Vagina (tissue), 2 donors: ENCODE measurements around the gene CSTB. TPM values are rescaled to one million over a fixed set of nuclear protein-coding genes. Genes with fewer than 3 reads are reported as not detected.

Experiments used
- DNase-seq, 2 donors: peaks; one replicate each; pipeline ENCODE4 v3.0.0-alpha.2; 2017; ENCODE audit errors: extremely low spot score in 2 of 2
- H3K27ac ChIP-seq: fragments of 200-600 bp; sonication (generic); one replicate; pipeline ENCODE4 v1.5.1; 2019
- H3K27me3 ChIP-seq: fragments of 200-600 bp; sonication (generic); one replicate; pipeline ENCODE4 v1.5.1; 2019
- H3K36me3 ChIP-seq, 2 donors: fragments of 200-600 bp; sonication (generic); one replicate each; pipeline ENCODE4 v1.5.1; 2017 to 2019
- H3K4me1 ChIP-seq: fragments of 200-600 bp; sonication (generic); one replicate; pipeline ENCODE4 v1.5.1; 2019
- H3K4me3 ChIP-seq, 2 donors: fragments of 200-600 bp; sonication (generic); 1 replicate in 1 of 2; 2 replicates in 1 of 2; pipeline ENCODE4 v1.5.1; 2016 to 2019
- H3K9me3 ChIP-seq: fragments of 200-600 bp; sonication (generic); one replicate; pipeline ENCODE4 v1.5.1; 2019
- POLR2A ChIP-seq, 2 donors: fragments of 450-650 bp; IDR thresholded peaks; one replicate each; pipeline ENCODE4 v1.6.1; 2017; ENCODE audit warnings: antibody characterized with exemption in 2 of 2, mild to moderate bottlenecking in 2 of 2, moderate library complexity in 2 of 2
- POLR2AphosphoS5 ChIP-seq, 2 donors: sonication (generic); formaldehyde crosslinking; IDR thresholded peaks; one replicate each; pipeline ENCODE4 v1.9.0; 2017; ENCODE audit warnings: antibody characterized with exemption in 2 of 2, mild to moderate bottlenecking in 2 of 2, low read depth in 1 of 2; ENCODE audit not compliant: insufficient read depth in 1 of 2
- intact Hi-C: fragments of 100-400 bp; cut with DNase I; formaldehyde crosslinking; loops from one replicate; pipeline ENCODE4 v1.15.1; 2023
- total RNA-seq: library from RNA; depleted of rRNA; stranded (reverse); fragments of >200 nt; gene quantifications from one replicate; pipeline ENCODE4 v1.2.3, GENCODE V29; 2016
- TF ChIP-seq, protein P1 (sequence below), 3 experiments: fragments of 450-650 bp in 2 of 3; fragments of 200-600 bp in 1 of 3; sonication (generic) in 1 of 3; IDR thresholded peaks; one replicate each; pipeline ENCODE4 v1.5.1; 2017 to 2019; ENCODE audit warnings: antibody characterized with exemption in 3 of 3, mild to moderate bottlenecking in 2 of 3, moderate library complexity in 2 of 3

The CSTB gene
- total RNA-seq, 1 donor from 2014 or later: 173 TPM

DNA sequence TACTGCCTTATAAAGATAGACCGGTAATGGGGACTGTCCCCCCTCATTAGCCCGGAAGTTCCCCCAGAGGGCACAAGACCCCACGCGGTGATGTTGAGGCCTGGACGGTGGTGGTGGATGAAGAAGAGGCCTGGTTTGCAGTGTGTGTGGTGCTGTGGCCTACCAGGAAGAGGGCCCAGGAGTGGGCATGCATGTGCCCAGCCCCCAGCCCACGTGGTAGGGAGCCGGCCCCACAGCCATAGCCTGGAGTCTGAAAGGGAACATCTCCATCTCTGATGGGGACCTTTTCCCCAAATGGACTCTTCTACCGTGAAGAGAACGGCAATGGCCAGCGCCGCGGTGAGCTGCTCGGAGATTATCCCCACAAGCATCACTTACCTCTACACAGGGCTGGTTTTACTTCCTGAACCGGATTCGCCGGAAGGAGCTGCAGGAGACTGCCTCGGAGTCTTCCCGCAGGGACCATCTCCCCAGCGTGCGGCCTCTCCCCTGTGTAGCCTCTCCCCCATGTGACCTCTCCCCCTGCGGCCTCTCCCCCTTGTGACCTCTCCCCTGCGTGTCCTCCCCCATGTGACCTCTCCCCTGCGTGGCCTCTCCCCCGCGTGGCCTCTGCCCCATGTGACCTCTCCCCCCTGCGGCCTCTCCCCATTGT, 33.9 kb upstream of the CSTB start:
- H3K27me3 ChIP-seq: no peaks in the 10 kb centered on the region
- H3K9me3 ChIP-seq: no peaks in the 10 kb centered on the region
- intact Hi-C loops: loop anchor here (5.0 to 10.0 kb wide), 3 partner anchors 55 to 505 kb away; no protein-coding TSS in a partner anchor
- peaks cover 53% of the 10 kb centered on the region for H3K4me1 ChIP-seq
- no peak for DNase-seq
- no peaks in the 10 kb centered on the region for H3K36me3 ChIP-seq
- no peak overlapping the region for H3K27ac ChIP-seq
- TF ChIP-seq, protein P1, sequence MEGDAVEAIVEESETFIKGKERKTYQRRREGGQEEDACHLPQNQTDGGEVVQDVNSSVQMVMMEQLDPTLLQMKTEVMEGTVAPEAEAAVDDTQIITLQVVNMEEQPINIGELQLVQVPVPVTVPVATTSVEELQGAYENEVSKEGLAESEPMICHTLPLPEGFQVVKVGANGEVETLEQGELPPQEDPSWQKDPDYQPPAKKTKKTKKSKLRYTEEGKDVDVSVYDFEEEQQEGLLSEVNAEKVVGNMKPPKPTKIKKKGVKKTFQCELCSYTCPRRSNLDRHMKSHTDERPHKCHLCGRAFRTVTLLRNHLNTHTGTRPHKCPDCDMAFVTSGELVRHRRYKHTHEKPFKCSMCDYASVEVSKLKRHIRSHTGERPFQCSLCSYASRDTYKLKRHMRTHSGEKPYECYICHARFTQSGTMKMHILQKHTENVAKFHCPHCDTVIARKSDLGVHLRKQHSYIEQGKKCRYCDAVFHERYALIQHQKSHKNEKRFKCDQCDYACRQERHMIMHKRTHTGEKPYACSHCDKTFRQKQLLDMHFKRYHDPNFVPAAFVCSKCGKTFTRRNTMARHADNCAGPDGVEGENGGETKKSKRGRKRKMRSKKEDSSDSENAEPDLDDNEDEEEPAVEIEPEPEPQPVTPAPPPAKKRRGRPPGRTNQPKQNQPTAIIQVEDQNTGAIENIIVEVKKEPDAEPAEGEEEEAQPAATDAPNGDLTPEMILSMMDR (IDR thresholded peaks at IDR 0.05): no peak
- TF ChIP-seq POLR2A (IDR thresholded peaks at IDR 0.05): no peak
- no peak for TF ChIP-seq POLR2AphosphoS5 (IDR thresholded peaks at IDR 0.05; ENCODE audit: insufficient read depth in 1 of 2, low read depth in 1 of 2)
- no peak overlapping the region for H3K4me3 ChIP-seq

DNA sequence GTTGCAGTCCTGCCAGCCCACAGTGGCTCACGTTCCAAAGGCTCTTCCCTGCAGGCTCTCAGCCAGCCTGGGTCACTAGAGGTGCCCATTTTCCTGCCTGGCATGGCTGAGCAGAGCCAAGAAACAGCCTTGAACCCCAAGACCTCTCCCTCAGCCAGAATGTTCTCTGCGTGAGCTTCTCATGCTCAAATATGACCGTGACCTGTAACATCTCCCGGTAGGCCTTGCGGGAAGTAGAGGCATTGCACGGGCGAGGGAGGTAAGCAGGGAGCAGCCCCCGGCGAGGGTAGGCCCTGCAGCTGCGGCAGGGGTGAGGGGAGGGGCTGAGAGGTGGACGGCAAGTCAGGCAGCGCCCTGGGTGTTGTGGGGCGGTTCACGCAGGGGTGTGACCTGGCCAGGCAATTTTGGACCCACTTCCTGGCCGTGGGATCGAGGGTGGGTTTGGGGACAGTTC, 33.3 kb upstream of the CSTB start:
- no peaks in the 10 kb centered on the region for H3K9me3 ChIP-seq
- TF ChIP-seq POLR2AphosphoS5 (IDR thresholded peaks at IDR 0.05; ENCODE audit: insufficient read depth in 1 of 2, low read depth in 1 of 2) (no peak), POLR2A (IDR thresholded peaks at IDR 0.05) (no peak)
- TF ChIP-seq, protein P1 (IDR thresholded peaks at IDR 0.05): no peak
- peaks cover 51% of the 10 kb centered on the region for H3K4me1 ChIP-seq
- H3K27me3 ChIP-seq: no peaks in the 10 kb centered on the region
- peaks cover 0 to 1% of the 10 kb centered on the region in 2 donors for H3K36me3 ChIP-seq
- intact Hi-C loops: loop anchor here (10.0 kb wide), 2 partner anchors 55 to 505 kb away; no protein-coding TSS in a partner anchor
- H3K27ac ChIP-seq: no peak overlapping the region
- H3K4me3 ChIP-seq: no peak overlapping the region
- no peak for DNase-seq

DNA sequence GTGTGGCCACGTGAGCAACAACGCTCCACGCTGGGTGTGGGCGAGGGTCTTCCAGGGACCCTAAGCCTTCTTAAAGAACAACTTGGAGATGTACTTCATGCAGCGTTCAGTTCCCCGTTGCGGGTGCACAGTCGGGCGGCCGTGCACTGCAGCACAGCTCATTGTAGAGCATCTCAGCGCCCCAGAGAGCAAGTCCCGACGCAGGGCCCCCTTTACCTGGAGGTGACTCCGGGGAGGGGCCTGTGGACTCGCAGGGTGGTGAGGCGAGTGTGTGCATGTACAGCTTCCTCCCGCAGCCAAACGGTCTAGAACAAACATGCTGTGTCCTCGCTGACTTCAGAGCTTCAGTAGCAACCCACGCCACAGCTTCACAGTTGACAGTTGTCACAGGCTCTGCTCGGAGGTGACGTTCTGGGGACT, 32.7 kb upstream of the CSTB start:
- no peak for DNase-seq
- H3K36me3 ChIP-seq: peaks cover 0 to 7% of the 10 kb centered on the region in 2 donors
- intact Hi-C loops: loop anchor here (10.0 kb wide), 2 partner anchors 54 to 506 kb away; no protein-coding TSS in a partner anchor
- no peaks in the 10 kb centered on the region for H3K9me3 ChIP-seq
- H3K4me1 ChIP-seq: peaks cover 48% of the 10 kb centered on the region
- TF ChIP-seq POLR2A (IDR thresholded peaks at IDR 0.05): no peak
- TF ChIP-seq, protein P1 (IDR thresholded peaks at IDR 0.05): no peak
- no peak for TF ChIP-seq POLR2AphosphoS5 (IDR thresholded peaks at IDR 0.05; ENCODE audit: insufficient read depth in 1 of 2, low read depth in 1 of 2)
- no peak overlapping the region for H3K27ac ChIP-seq
- H3K4me3 ChIP-seq: no peak overlapping the region
- H3K27me3 ChIP-seq: no peaks in the 10 kb centered on the region

DNA sequence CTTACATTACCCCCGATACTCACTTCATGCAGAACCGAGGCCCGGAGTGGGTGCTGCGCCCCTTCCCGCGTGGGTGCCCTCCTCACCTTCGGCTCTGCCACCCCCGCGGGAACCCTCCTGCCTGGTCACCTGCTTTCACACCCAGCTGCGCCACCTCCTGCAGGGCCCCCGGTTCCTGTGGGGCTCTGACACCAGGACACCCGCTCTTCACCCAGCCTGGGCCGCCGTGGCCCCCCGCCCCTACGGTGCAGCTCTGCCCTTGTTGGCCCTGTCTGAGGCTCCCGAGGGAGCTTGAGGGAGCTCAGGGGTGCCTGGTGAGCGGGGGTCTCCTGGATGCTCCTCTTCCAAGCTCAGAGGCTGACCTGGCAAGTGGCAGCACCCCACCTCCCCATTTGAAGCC, 32.3 kb upstream of the CSTB start:
- Histone ChIP-seq H3K27ac (no peak overlapping the region), H3K36me3 (peaks cover 0 to 10% of the 10 kb centered on the region in 2 donors), H3K4me1 (peaks cover 46% of the 10 kb centered on the region), H3K9me3 (no peaks in the 10 kb centered on the region), H3K27me3 (no peaks in the 10 kb centered on the region), H3K4me3 (no peak overlapping the region)
- DNase-seq: no peak
- TF ChIP-seq POLR2AphosphoS5 (IDR thresholded peaks at IDR 0.05; ENCODE audit: insufficient read depth in 1 of 2, low read depth in 1 of 2) (no peak), POLR2A (IDR thresholded peaks at IDR 0.05) (no peak)
- TF ChIP-seq, protein P1 (IDR thresholded peaks at IDR 0.05): no peak
- intact Hi-C loops: loop anchor here (10.0 kb wide), 2 partner anchors 54 to 506 kb away; no protein-coding TSS in a partner anchor
